PC-3 (cell line): ENCODE measurements around the gene KPNA4.

Experiments
- CTCF ChIP-seq: fragments of 300-600 bp; sonication (generic); conservative IDR thresholded peaks from 2 replicates; pipeline ENCODE4 v1.5.1; 2017; ENCODE audit warnings: antibody characterized with exemption, low read depth, mild to moderate bottlenecking, low read length
- EZH2 ChIP-seq: fragments of 300-600 bp; sonication (generic); IDR thresholded peaks from one replicate; pipeline ENCODE4 v1.6.1; 2017; ENCODE audit warnings: antibody characterized with exemption, mild to moderate bottlenecking, low read length; ENCODE audit not compliant: unreplicated experiment

GRCh38 chr3:160538895-160539294, 26.5 kb downstream of the KPNA4 start:
- TF ChIP-seq CTCF (no peak), EZH2 (no peak)
